HG02884 (cell line): ENCODE results near the gene HMSD.
"Not testable (repeated sequence)": the region's sequence is repeated elsewhere in the genome, so short reads cannot be mapped to it uniquely, and the experiment has no call there.

Experiments used
- ATAC-seq: cut with Tn5 transposase; IDR thresholded peaks from one replicate; pipeline ENCODE4 v1.9.1; 2021; ENCODE audit warnings: mild to moderate bottlenecking, moderate library complexity; ENCODE audit not compliant: unreplicated experiment

The HMSD gene

GRCh38 chr18:63949068-63949737 is at the start of gene HMSD:
HMSD (plus strand) TSS chr18:63949301; CDS start chr18:63953456, 4,155 bp downstream.
- ATAC-seq = peak; percentile 67

- no peak for ATAC-seq
Observed at GRCh38 chr18:63903851-63904570, 45.1 kb upstream of the HMSD start.

- no peak for ATAC-seq
Observed at GRCh38 chr18:63904694-63905093, 44.4 kb upstream of the HMSD start.

- no peak for ATAC-seq
Observed at GRCh38 chr18:63905361-63905760, 43.7 kb upstream of the HMSD start.

- ATAC-seq = no peak
Observed at GRCh38 chr18:63906056-63906455, 43.0 kb upstream of the HMSD start.

GRCh38 chr18:63907664-63908063 is 41.4 kb upstream of the HMSD start, which contains the start of gene SERPINB10:
SERPINB10 (plus strand) TSS chr18:63907958; CDS start chr18:63915511, 7,553 bp downstream.
- peak; percentile 56 for ATAC-seq

- no peak for ATAC-seq
Observed at GRCh38 chr18:63908858-63909257, 40.2 kb upstream of the HMSD start.

- peak; percentile 63 for ATAC-seq
Observed at GRCh38 chr18:63909870-63910269, 39.2 kb upstream of the HMSD start.

- ATAC-seq = no peak
Observed at GRCh38 chr18:63917817-63918216, 31.3 kb upstream of the HMSD start.

- no peak for ATAC-seq
Observed at GRCh38 chr18:63922049-63922448, 27.1 kb upstream of the HMSD start.

GRCh38 chr18:63924551-63924950 is 24.6 kb upstream of the HMSD start:
- no peak for ATAC-seq

GRCh38 chr18:63928331-63928730 is 20.8 kb upstream of the HMSD start:
- no peak for ATAC-seq

- ATAC-seq = not testable (repeated sequence)
Observed at GRCh38 chr18:63929369-63929768, 19.7 kb upstream of the HMSD start.

- no peak for ATAC-seq
Observed at GRCh38 chr18:63930773-63931354, 18.2 kb upstream of the HMSD start.

- peak; percentile 99 for ATAC-seq
Observed at GRCh38 chr18:63936156-63936931, 12.8 kb upstream of the HMSD start.

GRCh38 chr18:63936932-63937393 is 12.1 kb upstream of the HMSD start:
- ATAC-seq = peak; percentile 13

- no peak for ATAC-seq
Observed at GRCh38 chr18:63940008-63940407, 9.1 kb upstream of the HMSD start.

GRCh38 chr18:63940543-63941050 is 8.5 kb upstream of the HMSD start:
- ATAC-seq = not testable (repeated sequence)

- no peak for ATAC-seq
Observed at GRCh38 chr18:63947051-63947790, 1.9 kb upstream of the HMSD start.

- peak; percentile 71 for ATAC-seq
Observed at GRCh38 chr18:63951302-63951705, 2.2 kb downstream of the HMSD start.
